ENCODE data around the gene SPIN3.
A peak's percentile ranks its signal among the peaks of the same experiment; 100 is the strongest.
"Not testable (repeated sequence)": the region's sequence is repeated elsewhere in the genome, so short reads cannot be mapped to it uniquely, and the experiment has no call there.

Gene SPIN3

DNA sequence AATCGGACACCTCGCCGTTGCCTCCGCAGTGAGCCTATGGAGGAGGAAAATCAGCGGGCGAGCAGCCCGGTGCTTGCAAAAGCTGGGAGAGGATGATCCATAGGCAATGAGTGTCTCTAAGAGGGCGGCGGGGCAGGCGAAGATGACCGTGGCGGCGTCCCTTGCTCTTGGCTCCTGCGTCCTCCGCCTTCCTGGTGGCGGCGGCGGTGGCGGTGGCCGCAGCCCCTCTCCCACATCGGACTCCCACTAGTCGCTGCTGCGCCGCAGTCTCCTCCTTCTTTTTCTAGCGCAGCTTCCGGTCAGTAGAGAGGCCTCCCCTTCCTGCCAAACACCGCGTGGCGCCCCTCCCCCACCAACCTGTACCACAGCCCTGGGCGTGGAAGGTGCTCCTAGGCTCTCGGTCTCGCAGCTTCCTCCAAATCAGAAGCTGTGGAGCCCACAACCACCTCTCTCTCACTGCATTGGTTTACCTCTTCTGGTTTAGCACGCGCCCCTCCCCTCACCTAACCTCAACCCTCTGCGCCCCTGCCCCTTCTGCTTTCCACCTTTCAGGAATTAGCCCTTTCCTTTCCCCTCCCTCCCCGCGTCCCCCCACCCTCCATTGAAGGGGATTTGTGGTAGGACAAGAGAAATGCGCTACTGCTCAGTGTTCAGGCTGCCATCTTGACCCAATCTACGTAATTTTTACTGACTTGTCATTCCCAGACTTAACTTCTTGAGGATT lies at the start of gene SPIN3:
SPIN3 (minus strand) TSS at position 271 of the 724 bp plus-strand sequence. CDS start 594 bp downstream, outside the sequence.
- FAIRE-seq = no peak

- no peak for FAIRE-seq
These were observed 48.9 kb upstream of the SPIN3 start for GRCh38 chrX:57044245-57044644.

- not testable (repeated sequence) for FAIRE-seq
These were observed 41.9 kb upstream of the SPIN3 start for GRCh38 chrX:57037265-57037664.

- FAIRE-seq = no peak
These were observed 718 bp downstream of the SPIN3 start for GRCh38 chrX:56994375-56995270.

- FAIRE-seq = no peak
These were observed 7.6 kb downstream of the SPIN3 start for GRCh38 chrX:56987741-56988140.

- FAIRE-seq = no peak
These were observed 9.2 kb downstream of the SPIN3 start for GRCh38 chrX:56986138-56986537.

- FAIRE-seq = peak; percentile 26
These were observed 17.2 kb downstream of the SPIN3 start for GRCh38 chrX:56978172-56978571.

GRCh38 chrX:56975611-56976010 lies 19.7 kb downstream of the SPIN3 start:
- FAIRE-seq = no peak

DNA sequence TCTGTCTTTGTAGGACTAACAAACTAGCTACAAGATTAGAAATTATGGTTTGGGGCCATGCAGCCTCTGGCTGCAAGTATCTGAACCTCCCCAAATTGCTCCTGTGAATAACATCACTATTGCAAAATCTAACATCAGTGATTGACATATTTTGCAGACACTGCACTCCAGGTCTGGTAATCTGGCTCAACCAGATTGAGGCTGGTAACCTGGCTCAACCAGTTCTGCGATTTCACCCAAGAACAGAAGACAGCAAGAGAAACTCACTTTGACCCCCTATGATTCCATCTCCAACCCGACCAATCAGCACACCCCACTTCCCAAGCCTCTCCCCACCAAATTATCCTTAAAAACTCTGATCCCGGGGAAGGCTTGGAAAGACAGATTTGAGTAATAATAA lies 20.9 kb downstream of the SPIN3 start:
- FAIRE-seq = no peak

- FAIRE-seq = no peak
These were observed 25.8 kb downstream of the SPIN3 start for GRCh38 chrX:56969559-56969958.

DNA sequence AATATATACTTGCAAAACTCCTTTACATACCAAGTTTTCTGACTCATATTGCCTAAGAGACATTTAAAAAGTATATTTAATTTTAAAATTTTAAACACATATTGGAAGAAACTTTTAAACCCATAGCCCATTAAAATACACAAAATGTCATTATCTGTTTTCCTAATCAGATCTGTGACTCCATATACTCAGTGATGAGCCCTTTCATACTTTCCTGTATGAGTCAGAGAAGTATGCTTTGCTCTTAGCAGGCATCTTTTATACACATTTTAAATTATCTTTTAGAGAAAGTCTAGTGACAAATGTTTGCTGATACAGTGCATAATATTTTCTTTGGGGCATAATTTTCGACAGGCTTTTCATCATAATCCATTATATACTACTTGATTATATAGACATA lies 26.4 kb downstream of the SPIN3 start:
- FAIRE-seq = no peak

GRCh38 chrX:56963377-56963776 lies 32.0 kb downstream of the SPIN3 start:
- FAIRE-seq = no peak

GRCh38 chrX:56947699-56948098 lies 47.6 kb downstream of the SPIN3 start:
- no peak for FAIRE-seq

DNA sequence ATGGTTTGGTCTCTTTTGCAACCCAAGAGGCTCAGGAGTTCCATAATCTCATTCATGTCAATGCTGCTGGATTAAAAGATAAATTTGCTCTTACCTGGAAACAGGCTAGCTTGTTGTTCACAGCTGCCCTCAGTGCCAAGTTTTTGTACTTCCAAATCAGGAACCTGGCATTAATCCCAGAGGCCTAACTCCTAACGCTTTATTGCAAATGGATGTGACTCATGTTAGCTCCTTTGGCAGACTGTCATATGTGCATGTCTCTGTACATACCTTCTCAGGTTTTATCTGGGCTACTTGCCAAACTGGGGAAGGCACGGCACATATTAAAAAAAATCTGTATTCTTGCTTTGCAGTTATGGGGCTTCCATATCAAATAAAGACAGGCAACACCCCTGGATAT lies 49.1 kb downstream of the SPIN3 start:
- not testable (repeated sequence) for FAIRE-seq

- FAIRE-seq = not testable (repeated sequence)
These were observed 50.1 kb downstream of the SPIN3 start for GRCh38 chrX:56945226-56945625.

DNA sequence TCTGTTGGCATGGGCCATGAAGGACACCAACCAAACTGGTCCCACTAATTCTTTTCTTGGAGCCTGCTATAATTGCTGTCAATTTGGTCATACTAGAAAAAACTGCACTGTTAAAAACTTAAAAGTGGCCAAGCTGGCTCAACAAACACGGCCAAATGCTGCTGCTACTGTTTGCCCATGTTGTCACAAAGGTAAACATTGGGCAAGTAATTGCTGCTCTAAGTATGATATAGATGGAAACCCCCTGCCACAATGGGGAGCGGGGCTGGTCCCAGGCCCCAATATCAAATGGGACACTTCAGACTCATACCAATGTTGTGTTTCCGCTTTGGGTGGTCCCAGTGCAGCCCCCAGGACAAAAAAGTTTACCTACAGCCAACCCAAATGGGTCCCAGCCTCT lies 52.1 kb downstream of the SPIN3 start:
- FAIRE-seq = no peak

Data from TTC549 (cell line).